SU-DHL-6 (cell line): ENCODE measurements around the gene PPP2R2C.

Experiments used
- CTCF ChIP-seq: fragments of 200-600 bp; sonication (generic); IDR thresholded peaks from one replicate; pipeline ENCODE4 v1.5.1; 2017; ENCODE audit warnings: antibody characterized with exemption, mild to moderate bottlenecking, low read length, moderate library complexity; ENCODE audit not compliant: insufficient read depth, poor library complexity, severe bottlenecking
- EZH2phosphoT487 ChIP-seq: fragments of 200-600 bp; sonication (generic), shearing (Covaris generic); conservative IDR thresholded peaks from 2 replicates; pipeline ENCODE4 v1.6.1; 2018; ENCODE audit warnings: mild to moderate bottlenecking, antibody characterized with exemption, low read length, moderate library complexity, mixed read lengths

GRCh38 chr4:6350646-6351045 is 121.8 kb downstream of the PPP2R2C start:
- TF ChIP-seq CTCF = no peak
- no peak for TF ChIP-seq EZH2phosphoT487
